HepG2 (cell line): Measurements from ENCODE around the gene CCDC88B. TPM values are rescaled to one million over a fixed set of nuclear protein-coding genes. Genes with fewer than 3 reads are reported as not detected.

Experiments used
- CCAR2 ChIP-seq: fragments of 200-400 bp; formaldehyde crosslinking; optimal IDR thresholded peaks from 2 replicates; pipeline ENCODE3; 2018; ENCODE audit warnings: low read depth, mild to moderate bottlenecking, low read length, moderate library complexity
- CREB1 ChIP-seq, 2 experiments: fragments of 450-650 bp in 1 of 2; IDR thresholded peaks; 2 replicates each; pipeline ENCODE4 v1.6.1; 2016 to 2017; ENCODE audit warnings: control low read depth in 1 of 2, mild to moderate bottlenecking in 1 of 2, missing compliant biosample characterization in 1 of 2, missing genetic modification characterization in 1 of 2
- E2F5 ChIP-seq: sonication (generic); formaldehyde crosslinking; conservative IDR thresholded peaks from 2 replicates; pipeline ENCODE4 v1.4.0; 2020; ENCODE audit warnings: missing genetic modification reagents
- KDM5A ChIP-seq: fragments of 200-600 bp; sonication (generic); IDR thresholded peaks from 2 replicates; pipeline ENCODE4 v1.7.0; 2018; ENCODE audit warnings: antibody characterized with exemption, mild to moderate bottlenecking, low read length, borderline replicate concordance
- KMT2A ChIP-seq: sonication (generic); formaldehyde crosslinking; IDR thresholded peaks from 2 replicates; pipeline ENCODE4 v1.4.0; 2020; ENCODE audit warnings: missing genetic modification reagents
- MXD1 ChIP-seq: sonication (generic); formaldehyde crosslinking; IDR thresholded peaks from 2 replicates; pipeline ENCODE4 v1.4.0; 2020; ENCODE audit warnings: mild to moderate bottlenecking, missing genetic modification reagents
- POLR2AphosphoS5 ChIP-seq: IDR thresholded peaks from 2 replicates; pipeline ENCODE4 v1.6.1; 2012; ENCODE audit warnings: low read depth, low read length
- XBP1 ChIP-seq: sonication (generic); formaldehyde crosslinking; IDR thresholded peaks from 2 replicates; pipeline ENCODE4 v1.5.0; 2020; ENCODE audit warnings: missing genetic modification reagents
- ZBTB4 ChIP-seq: sonication (generic); formaldehyde crosslinking; IDR thresholded peaks from 2 replicates; pipeline ENCODE4 v1.4.0; 2020; ENCODE audit warnings: missing genetic modification reagents, mild to moderate bottlenecking, borderline replicate concordance
- ZBTB8A ChIP-seq: sonication (generic); formaldehyde crosslinking; IDR thresholded peaks from 2 replicates; pipeline ENCODE4 v1.4.0; 2020; ENCODE audit warnings: mild to moderate bottlenecking, low read depth, missing genetic modification reagents, borderline replicate concordance
- ZHX2 ChIP-seq, 2 experiments: sonication (generic) in 1 of 2; formaldehyde crosslinking in 1 of 2; IDR thresholded peaks; 2 replicates each; pipeline versions ENCODE4 v1.6.1 to v1.9.0; 2014 to 2022; ENCODE audit warnings: antibody characterized with exemption in 1 of 2, borderline replicate concordance in 1 of 2, inconsistent platforms in 1 of 2, low read depth in 1 of 2, missing genetic modification reagents in 1 of 2
- ZNF160 ChIP-seq: sonication (generic); formaldehyde crosslinking; IDR thresholded peaks from 2 replicates; pipeline ENCODE4 v1.8.0; 2022; ENCODE audit warnings: mild to moderate bottlenecking, inconsistent platforms, missing genetic modification reagents
- ZUFSP ChIP-seq: sonication (generic); formaldehyde crosslinking; IDR thresholded peaks from 2 replicates; pipeline ENCODE4 v1.9.0; 2021; ENCODE audit warnings: missing genetic modification reagents, mild to moderate bottlenecking, borderline replicate concordance
- ZZZ3 ChIP-seq: sonication (generic); formaldehyde crosslinking; IDR thresholded peaks from 2 replicates; pipeline ENCODE4 v1.4.0; 2020; ENCODE audit warnings: missing genetic modification reagents, mild to moderate bottlenecking, borderline replicate concordance
- polyA plus RNA-seq, 8 experiments: library from polyadenylated mRNA; depleted of rRNA in 3 of 8; stranded (reverse) in 7 of 8; unstranded in 1 of 8; fragments of >200 nt; fragmentation: Illumina TruSeq in 4 of 8; extraction: Trizol in 4 of 8; gene quantifications; 2 replicates each; pipeline versions ENCODE4 v1.2.1 to v1.2.3, GENCODE V29; 2011 to 2016; ENCODE audit warnings: low read depth in 4 of 8, missing spikeins in 1 of 8, mixed read lengths in 1 of 8; ENCODE audit not compliant: insufficient read depth in 1 of 8
- total RNA-seq, 5 experiments: library from RNA; depleted of rRNA; stranded (reverse); fragments of >200 nt; fragmentation: Illumina TruSeq; extraction: Trizol; gene quantifications; 2 replicates each; pipeline ENCODE4 v1.2.3, GENCODE V29; 2016; ENCODE audit warnings: low read depth in 1 of 5

CCDC88B gene
- total and polyA plus RNA-seq, 2 of the 13 experiments (the other 11 are each of a cell fraction or from before 2014, with no cell fraction given) = 3.6 to 4.8 TPM

- TF ChIP-seq ZHX2 (IDR thresholded peaks at IDR 0.05; ENCODE audit: low read depth) (no peak), ZHX2 (CRISPR knock-in tag; IDR thresholded peaks at IDR 0.05; ENCODE audit: borderline replicate concordance) (no peak), CCAR2 (no peak), E2F5 (no peak), POLR2AphosphoS5 (0 out of 2 replicates have a peak, but pooled peaks have one; percentile 33), ZUFSP (CRISPR knock-in tag) (no peak), CREB1 (IDR thresholded peaks at IDR 0.05) (no peak), CREB1 (CRISPR knock-in tag; IDR thresholded peaks at IDR 0.05) (no peak), KMT2A (CRISPR knock-in tag) (no peak), XBP1 (CRISPR knock-in tag) (no peak), MXD1 (CRISPR knock-in tag) (no peak; the same call in 1 of the 2 replicates), ZBTB8A (no peak), ZNF160 (CRISPR knock-in tag) (no peak; the same call in 1 of the 2 replicates), KDM5A (no peak), ZZZ3 (no peak), ZBTB4 (CRISPR knock-in tag) (0 out of 2 replicates have a peak, but pooled peaks have one; percentile 28)
These were observed 19.1 kb downstream of the CCDC88B start, which contains the start of gene RPS6KA4 (continued) for GRCh38 chr11:64358907-64359711.
